ENCODE results near the gene ATL2.

ATL2 gene

DNA sequence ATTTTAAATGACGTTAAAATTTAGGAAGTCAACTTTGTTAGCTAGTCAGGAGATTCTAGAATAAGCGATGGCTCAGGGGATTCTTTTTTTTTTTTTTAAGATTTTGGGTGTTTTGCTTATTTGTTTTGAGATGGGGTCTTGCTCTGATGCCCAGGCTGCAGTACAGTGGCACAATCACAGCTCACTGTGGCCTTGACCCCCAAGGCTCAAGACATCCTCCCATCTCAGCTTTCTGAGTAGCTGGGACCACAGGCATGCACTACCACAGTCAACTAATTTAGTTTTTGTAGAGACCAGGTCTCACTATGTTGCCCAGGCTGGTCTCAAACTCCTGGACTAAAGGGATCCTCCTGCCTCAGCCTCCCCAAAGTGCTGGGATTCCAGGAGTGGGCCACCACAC is 16.9 kb downstream of the ATL2 start:
- TF ChIP-seq, protein P1, sequence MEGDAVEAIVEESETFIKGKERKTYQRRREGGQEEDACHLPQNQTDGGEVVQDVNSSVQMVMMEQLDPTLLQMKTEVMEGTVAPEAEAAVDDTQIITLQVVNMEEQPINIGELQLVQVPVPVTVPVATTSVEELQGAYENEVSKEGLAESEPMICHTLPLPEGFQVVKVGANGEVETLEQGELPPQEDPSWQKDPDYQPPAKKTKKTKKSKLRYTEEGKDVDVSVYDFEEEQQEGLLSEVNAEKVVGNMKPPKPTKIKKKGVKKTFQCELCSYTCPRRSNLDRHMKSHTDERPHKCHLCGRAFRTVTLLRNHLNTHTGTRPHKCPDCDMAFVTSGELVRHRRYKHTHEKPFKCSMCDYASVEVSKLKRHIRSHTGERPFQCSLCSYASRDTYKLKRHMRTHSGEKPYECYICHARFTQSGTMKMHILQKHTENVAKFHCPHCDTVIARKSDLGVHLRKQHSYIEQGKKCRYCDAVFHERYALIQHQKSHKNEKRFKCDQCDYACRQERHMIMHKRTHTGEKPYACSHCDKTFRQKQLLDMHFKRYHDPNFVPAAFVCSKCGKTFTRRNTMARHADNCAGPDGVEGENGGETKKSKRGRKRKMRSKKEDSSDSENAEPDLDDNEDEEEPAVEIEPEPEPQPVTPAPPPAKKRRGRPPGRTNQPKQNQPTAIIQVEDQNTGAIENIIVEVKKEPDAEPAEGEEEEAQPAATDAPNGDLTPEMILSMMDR (IDR thresholded peaks at IDR 0.05; ENCODE audit: poor library complexity, severe bottlenecking): no peak
- no peak overlapping the region for H3K4me3 ChIP-seq (ENCODE audit: severe bottlenecking)
- H3K27ac ChIP-seq (ENCODE audit: poor library complexity, severe bottlenecking): no peak overlapping the region
- no peaks in the 10 kb centered on the region for H3K27me3 ChIP-seq (ENCODE audit: insufficient read depth, poor library complexity, severe bottlenecking)
- peaks cover 22% of the 10 kb centered on the region for H3K36me3 ChIP-seq (ENCODE audit: low read depth)
- ATAC-seq (ENCODE audit: low read depth) (no peak), DNase-seq (ENCODE audit: low spot score) (no peak)
- no peaks in the 10 kb centered on the region for H3K9me3 ChIP-seq (ENCODE audit: severe bottlenecking)
- no peaks in the 10 kb centered on the region for H3K4me1 ChIP-seq (ENCODE audit: insufficient read depth, poor library complexity, severe bottlenecking)

DNA sequence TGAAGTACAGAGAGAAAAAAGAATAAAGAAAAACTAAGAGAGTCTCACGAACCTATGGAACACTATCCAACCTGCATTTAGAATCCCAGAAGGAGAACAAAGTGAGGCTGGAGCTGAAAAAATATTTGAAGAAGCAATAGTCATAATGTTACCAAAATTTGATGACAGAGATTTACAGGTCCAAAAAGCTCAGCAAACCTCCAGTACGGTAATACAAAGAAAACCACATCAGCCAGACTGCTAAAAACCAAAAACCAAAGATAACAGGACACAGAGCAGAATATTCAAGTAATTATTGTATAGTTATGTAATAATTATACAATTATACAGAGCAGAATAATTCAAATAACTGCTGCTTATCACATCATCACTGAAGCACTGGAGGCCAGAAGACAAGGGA is 23.7 kb downstream of the ATL2 start:
- Histone ChIP-seq H3K27me3 (ENCODE audit: insufficient read depth, poor library complexity, severe bottlenecking) (no peaks in the 10 kb centered on the region), H3K36me3 (ENCODE audit: low read depth) (peaks cover 21% of the 10 kb centered on the region), H3K9me3 (ENCODE audit: severe bottlenecking) (no peaks in the 10 kb centered on the region), H3K4me3 (ENCODE audit: severe bottlenecking) (no peak overlapping the region), H3K27ac (ENCODE audit: poor library complexity, severe bottlenecking) (no peak overlapping the region), H3K4me1 (ENCODE audit: insufficient read depth, poor library complexity, severe bottlenecking) (no peaks in the 10 kb centered on the region)
- TF ChIP-seq, protein P1 (IDR thresholded peaks at IDR 0.05; ENCODE audit: poor library complexity, severe bottlenecking): no peak
- no peak for DNase-seq (ENCODE audit: low spot score)
- no peak for ATAC-seq (ENCODE audit: low read depth)

- ATAC-seq (ENCODE audit: low read depth): no peak
- H3K4me3 ChIP-seq (ENCODE audit: severe bottlenecking): no peak overlapping the region
- no peaks in the 10 kb centered on the region for H3K9me3 ChIP-seq (ENCODE audit: severe bottlenecking)
- H3K27me3 ChIP-seq (ENCODE audit: insufficient read depth, poor library complexity, severe bottlenecking): no peaks in the 10 kb centered on the region
- no peak for DNase-seq (ENCODE audit: low spot score)
- H3K36me3 ChIP-seq (ENCODE audit: low read depth): 0 out of 2 replicates have a peak, but pooled peaks cover 14% of the 10 kb centered on the region
- no peak overlapping the region for H3K27ac ChIP-seq (ENCODE audit: poor library complexity, severe bottlenecking)
- H3K4me1 ChIP-seq (ENCODE audit: insufficient read depth, poor library complexity, severe bottlenecking): no peaks in the 10 kb centered on the region
- TF ChIP-seq, protein P1 (IDR thresholded peaks at IDR 0.05; ENCODE audit: poor library complexity, severe bottlenecking): no peak
These were observed 24.7 kb downstream of the ATL2 start for GRCh38 chr2:38352336-38352735.

- peaks cover 35% of the 10 kb centered on the region for H3K36me3 ChIP-seq (ENCODE audit: low read depth)
- ATAC-seq (ENCODE audit: low read depth): no peak
- no peak overlapping the region for H3K4me3 ChIP-seq (ENCODE audit: severe bottlenecking)
- TF ChIP-seq, protein P1 (IDR thresholded peaks at IDR 0.05; ENCODE audit: poor library complexity, severe bottlenecking): no peak
- no peak for DNase-seq (ENCODE audit: low spot score)
- no peaks in the 10 kb centered on the region for H3K4me1 ChIP-seq (ENCODE audit: insufficient read depth, poor library complexity, severe bottlenecking)
- H3K9me3 ChIP-seq (ENCODE audit: severe bottlenecking): no peaks in the 10 kb centered on the region
- no peak overlapping the region for H3K27ac ChIP-seq (ENCODE audit: poor library complexity, severe bottlenecking)
- no peaks in the 10 kb centered on the region for H3K27me3 ChIP-seq (ENCODE audit: insufficient read depth, poor library complexity, severe bottlenecking)
These were observed 31.6 kb downstream of the ATL2 start for GRCh38 chr2:38345323-38346038.

- Histone ChIP-seq H3K9me3 (ENCODE audit: severe bottlenecking) (no peaks in the 10 kb centered on the region), H3K27ac (ENCODE audit: poor library complexity, severe bottlenecking) (no peak overlapping the region), H3K4me3 (ENCODE audit: severe bottlenecking) (no peak overlapping the region), H3K4me1 (ENCODE audit: insufficient read depth, poor library complexity, severe bottlenecking) (no peaks in the 10 kb centered on the region), H3K36me3 (ENCODE audit: low read depth) (peaks cover 38% of the 10 kb centered on the region), H3K27me3 (ENCODE audit: insufficient read depth, poor library complexity, severe bottlenecking) (no peaks in the 10 kb centered on the region)
- DNase-seq (ENCODE audit: low spot score) (no peak), ATAC-seq (ENCODE audit: low read depth) (no peak)
- TF ChIP-seq, protein P1 (IDR thresholded peaks at IDR 0.05; ENCODE audit: poor library complexity, severe bottlenecking): no peak
These were observed 32.3 kb downstream of the ATL2 start for GRCh38 chr2:38344813-38345212.
